ENCODE results near the gene ZSCAN5B. TPM values are rescaled to one million over a fixed set of nuclear protein-coding genes. Genes with fewer than 3 reads are reported as not detected.

ZSCAN5B gene
- total and polyA plus RNA-seq, 2 of the 8 experiments (the other 6 are each of a cell fraction or from before 2014, with no cell fraction given): not detected

GRCh38 chr19:56147307-56147706, 50.3 kb downstream of the ZSCAN5B start (continued):
- TF ChIP-seq NANOG (IDR thresholded peaks at IDR 0.05; ENCODE audit: insufficient read depth, low read depth, low read length, poor library complexity, severe bottlenecking) (no peak), HDAC2 (IDR thresholded peaks at IDR 0.05; ENCODE audit: borderline replicate concordance in 1 of 2, low read depth in 2 of 2, low read length in 2 of 2) (no peak), RFX5 (IDR thresholded peaks at IDR 0.05; ENCODE audit: borderline replicate concordance, low read depth, low read length) (no peak), GTF2F1 (IDR thresholded peaks at IDR 0.05; ENCODE audit: borderline replicate concordance, low read depth, low read length) (no peak), USF2 (IDR thresholded peaks at IDR 0.05; ENCODE audit: low read length) (no peak), FOSL1 (IDR thresholded peaks at IDR 0.05; ENCODE audit: insufficient read depth, low read depth, low read length) (no peak)

Measured in H1 (cell line).